ENCODE measurements around the gene SOHLH2. TPM values are rescaled to one million over a fixed set of nuclear protein-coding genes. Genes with fewer than 3 reads are reported as not detected.

Gene SOHLH2
- total RNA-seq, 2 donors from 2014 or later, result 0.22 TPM; not detected in 1

DNA sequence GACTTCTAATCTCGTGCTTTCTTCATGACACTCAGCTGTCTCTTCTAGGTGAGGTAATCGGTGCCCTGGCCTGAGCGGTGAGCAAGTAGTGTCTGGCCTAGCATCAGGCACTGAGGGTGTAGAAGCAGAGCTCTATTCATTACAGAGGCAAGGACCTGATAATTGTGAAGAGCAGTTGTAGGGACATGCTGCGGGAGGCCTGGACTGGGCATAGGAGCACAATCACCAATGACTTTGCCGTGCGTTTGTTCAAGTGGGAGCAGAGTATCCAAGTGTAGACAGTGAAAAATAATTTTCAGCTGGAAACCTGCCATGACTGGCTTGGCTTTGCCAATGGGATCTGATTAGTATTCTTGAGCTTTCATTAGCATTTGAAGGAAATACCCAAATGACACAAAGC is 51.1 kb downstream of the SOHLH2 start:
- no peak overlapping the region for H3K27ac Mint-ChIP-seq
- no peaks in the 10 kb centered on the region for H3K27me3 Mint-ChIP-seq
- peaks cover 6% of the 10 kb centered on the region for H3K9me3 Mint-ChIP-seq
- ATAC-seq (replicated peaks), result no peak
- H3K4me1 Mint-ChIP-seq, result no peaks in the 10 kb centered on the region
- no peaks in the 10 kb centered on the region for H3K36me3 Mint-ChIP-seq (ENCODE audit: low read depth)
- H3K4me3 Mint-ChIP-seq, result no peak overlapping the region

DNA sequence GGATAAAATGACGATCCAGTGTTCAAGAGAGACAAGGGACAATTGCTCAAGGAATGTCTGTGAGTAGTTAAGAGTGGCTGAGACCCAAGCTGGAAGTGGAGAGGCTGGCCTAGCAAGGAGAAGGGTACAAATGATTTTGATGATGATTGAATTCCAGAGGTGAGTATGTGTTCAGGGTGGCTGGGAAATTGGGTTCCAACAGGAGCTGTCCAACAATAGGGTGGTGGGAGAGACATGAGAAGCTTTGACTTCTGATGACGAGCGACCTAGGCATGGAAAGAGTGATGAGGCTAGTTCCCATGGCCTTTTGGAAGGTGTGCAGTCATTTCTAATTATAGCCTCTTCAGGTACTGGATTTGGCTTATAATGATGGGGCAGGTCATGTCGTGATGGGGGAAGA is 54.1 kb downstream of the SOHLH2 start:
- no peaks in the 10 kb centered on the region for H3K36me3 Mint-ChIP-seq (ENCODE audit: low read depth)
- peaks cover 12% of the 10 kb centered on the region for H3K9me3 Mint-ChIP-seq
- H3K4me1 Mint-ChIP-seq, result no peaks in the 10 kb centered on the region
- no peak overlapping the region for H3K27ac Mint-ChIP-seq
- no peak for ATAC-seq (replicated peaks)
- peaks cover 5% of the 10 kb centered on the region for H3K27me3 Mint-ChIP-seq
- no peak overlapping the region for H3K4me3 Mint-ChIP-seq

DNA sequence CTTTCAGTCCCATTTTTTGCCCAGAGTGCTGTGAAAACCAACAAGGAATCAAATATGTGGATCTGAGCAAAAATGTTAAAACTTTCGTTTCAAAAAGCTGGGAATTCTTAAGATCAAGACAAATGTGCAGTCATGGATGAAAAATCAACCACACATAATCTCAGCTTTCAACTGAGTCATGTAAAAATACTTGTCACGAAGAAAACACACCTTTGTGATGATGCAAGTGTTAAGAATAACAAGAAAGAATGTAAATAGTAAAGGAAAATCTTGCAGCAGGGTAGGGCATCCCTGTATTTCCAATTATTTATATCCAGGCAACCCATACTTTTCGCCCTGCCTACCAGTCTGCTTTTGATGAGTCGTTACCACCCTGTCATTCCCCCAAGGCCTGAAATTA is 55.7 kb downstream of the SOHLH2 start:
- no peaks in the 10 kb centered on the region for H3K36me3 Mint-ChIP-seq (ENCODE audit: low read depth)
- peaks cover 11% of the 10 kb centered on the region for H3K27me3 Mint-ChIP-seq
- no peaks in the 10 kb centered on the region for H3K4me1 Mint-ChIP-seq
- H3K4me3 Mint-ChIP-seq, result no peak overlapping the region
- ATAC-seq (replicated peaks), result no peak
- no peak overlapping the region for H3K27ac Mint-ChIP-seq
- peaks cover 12% of the 10 kb centered on the region for H3K9me3 Mint-ChIP-seq

DNA sequence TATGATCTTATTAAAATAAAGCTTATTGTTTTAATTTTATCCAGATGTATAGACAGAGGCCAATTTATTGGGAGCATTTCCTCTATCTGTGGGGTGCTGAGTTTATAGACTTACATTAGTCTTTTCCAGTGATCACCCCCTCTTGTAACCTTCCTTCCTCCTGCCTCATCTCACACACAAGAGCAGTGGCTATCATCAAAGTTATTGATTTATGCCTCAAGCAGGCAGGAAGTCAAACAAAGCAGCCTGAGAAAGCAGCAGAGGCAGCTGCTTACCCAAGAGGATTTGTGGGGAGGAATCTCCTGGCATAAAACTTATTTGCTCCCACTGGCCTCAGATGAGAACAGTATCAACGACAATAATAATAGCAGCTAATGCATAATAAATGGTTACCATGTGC is 56.9 kb downstream of the SOHLH2 start:
- H3K9me3 Mint-ChIP-seq, result peaks cover 12% of the 10 kb centered on the region
- peaks cover 14% of the 10 kb centered on the region for H3K27me3 Mint-ChIP-seq
- no peak for ATAC-seq (replicated peaks)
- no peaks in the 10 kb centered on the region for H3K36me3 Mint-ChIP-seq (ENCODE audit: low read depth)
- no peak overlapping the region for H3K4me3 Mint-ChIP-seq
- no peaks in the 10 kb centered on the region for H3K4me1 Mint-ChIP-seq
- H3K27ac Mint-ChIP-seq, result no peak overlapping the region

DNA sequence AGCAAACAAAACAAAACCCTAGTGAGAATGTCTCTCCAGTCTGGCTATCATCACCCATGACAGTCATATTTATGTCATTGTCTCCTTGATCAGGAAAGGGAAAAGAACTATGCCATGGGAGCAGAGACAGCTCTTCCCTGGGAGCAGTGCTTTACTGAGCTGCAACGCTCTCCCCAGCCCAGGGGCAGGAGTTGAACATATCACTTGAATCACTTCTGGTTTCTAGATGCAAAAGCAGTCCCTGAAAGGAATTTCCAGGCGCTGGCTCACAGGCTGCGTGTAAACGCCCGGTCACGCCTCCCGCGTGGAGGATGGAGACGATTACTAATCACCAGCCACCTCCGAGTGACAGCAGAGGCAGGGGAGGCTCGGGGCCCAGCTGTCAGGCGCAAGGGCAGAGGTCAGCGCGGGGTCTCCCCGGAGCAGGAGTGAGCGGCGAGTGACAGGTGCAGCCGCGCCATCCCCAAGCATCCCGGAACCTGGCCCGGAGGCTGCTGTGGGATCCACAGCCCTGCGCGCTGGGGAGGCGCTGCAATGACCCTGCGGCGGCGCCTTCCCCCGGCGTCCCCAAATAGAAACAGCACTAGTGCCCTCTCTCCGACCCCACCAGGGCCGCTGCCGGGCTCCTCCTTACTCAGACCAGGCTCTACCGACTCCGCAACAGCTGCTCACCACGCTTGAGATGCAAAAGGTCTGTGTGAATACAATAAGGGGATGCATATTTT is 59.6 kb downstream of the SOHLH2 start:
- Mint-ChIP-seq H3K27ac (no peak overlapping the region), H3K27me3 (peaks cover 14% of the 10 kb centered on the region), H3K9me3 (peaks cover 6% of the 10 kb centered on the region), H3K4me1 (no peaks in the 10 kb centered on the region), H3K4me3 (no peak overlapping the region), H3K36me3 (ENCODE audit: low read depth) (no peaks in the 10 kb centered on the region)
- ATAC-seq (replicated peaks), result no peak

DNA sequence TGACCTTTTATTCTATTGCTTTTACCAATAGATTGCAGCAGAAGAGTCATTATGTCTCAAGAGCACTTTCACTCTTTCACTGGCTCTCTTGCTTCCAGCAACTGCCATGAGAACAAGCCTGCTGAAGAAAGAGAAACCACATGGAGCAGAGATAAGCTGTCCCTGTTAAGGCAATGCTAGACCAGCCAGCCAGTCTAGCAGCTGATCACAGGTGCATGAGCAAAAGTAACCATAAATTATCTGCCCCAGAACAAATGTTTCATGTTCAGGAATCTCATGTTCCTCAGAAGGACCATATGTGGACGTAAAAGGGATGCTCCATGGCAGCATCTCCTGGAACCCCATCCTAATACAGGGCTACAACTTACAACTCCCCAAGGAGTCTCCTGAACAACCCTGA is 62.8 kb downstream of the SOHLH2 start:
- Mint-ChIP-seq H3K27ac (no peak overlapping the region), H3K4me1 (no peaks in the 10 kb centered on the region), H3K36me3 (ENCODE audit: low read depth) (no peaks in the 10 kb centered on the region), H3K4me3 (no peak overlapping the region), H3K27me3 (peaks cover 14% of the 10 kb centered on the region), H3K9me3 (peaks cover 10% of the 10 kb centered on the region)
- no peak for ATAC-seq (replicated peaks)

DNA sequence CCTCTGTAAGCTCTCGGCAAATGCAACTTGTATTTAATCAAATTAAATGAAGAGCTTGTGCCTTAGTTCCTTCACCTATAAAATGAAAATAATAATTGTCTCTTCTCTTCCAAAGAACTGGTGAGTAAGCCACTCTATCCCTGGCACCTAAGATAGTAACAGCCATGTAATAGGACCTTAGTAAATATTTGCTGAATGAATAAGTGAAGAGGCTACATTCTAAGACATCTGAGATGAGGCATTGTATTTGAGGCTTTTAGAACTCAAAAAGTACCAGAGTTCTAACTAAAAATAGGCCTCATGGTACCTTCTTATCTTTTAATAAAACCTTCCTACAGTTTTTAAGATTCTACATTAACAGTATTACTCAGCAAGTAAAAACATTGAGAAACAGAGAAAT is 65.9 kb downstream of the SOHLH2 start:
- Mint-ChIP-seq H3K27me3 (peaks cover 2% of the 10 kb centered on the region), H3K36me3 (ENCODE audit: low read depth) (no peaks in the 10 kb centered on the region), H3K27ac (no peak overlapping the region), H3K9me3 (peaks cover 4% of the 10 kb centered on the region), H3K4me3 (no peak overlapping the region), H3K4me1 (no peaks in the 10 kb centered on the region)
- no peak for ATAC-seq (replicated peaks)

DNA sequence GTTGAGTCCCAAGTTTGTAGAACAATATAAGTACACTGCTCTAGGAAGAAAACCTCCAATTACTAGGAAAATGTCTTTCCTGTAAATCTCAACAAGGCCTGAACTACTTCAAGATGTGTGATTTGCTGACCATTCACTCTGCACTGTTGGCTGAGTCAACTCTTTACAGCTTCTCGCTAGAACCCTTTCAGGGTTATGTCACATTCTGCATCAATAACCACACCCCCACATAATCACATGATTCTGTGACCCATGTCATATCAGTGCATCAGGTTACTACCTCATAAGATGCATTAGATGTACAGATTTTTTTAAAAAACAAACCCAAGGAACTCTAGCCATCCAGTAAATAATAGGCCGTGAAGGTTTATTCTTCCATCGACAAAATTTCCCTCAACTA is 67.0 kb downstream of the SOHLH2 start:
- H3K4me1 Mint-ChIP-seq, result no peaks in the 10 kb centered on the region
- no peak overlapping the region for H3K4me3 Mint-ChIP-seq
- H3K36me3 Mint-ChIP-seq (ENCODE audit: low read depth), result no peaks in the 10 kb centered on the region
- ATAC-seq (replicated peaks), result no peak
- H3K27ac Mint-ChIP-seq, result no peak overlapping the region
- peaks cover 4% of the 10 kb centered on the region for H3K9me3 Mint-ChIP-seq
- no peaks in the 10 kb centered on the region for H3K27me3 Mint-ChIP-seq

DNA sequence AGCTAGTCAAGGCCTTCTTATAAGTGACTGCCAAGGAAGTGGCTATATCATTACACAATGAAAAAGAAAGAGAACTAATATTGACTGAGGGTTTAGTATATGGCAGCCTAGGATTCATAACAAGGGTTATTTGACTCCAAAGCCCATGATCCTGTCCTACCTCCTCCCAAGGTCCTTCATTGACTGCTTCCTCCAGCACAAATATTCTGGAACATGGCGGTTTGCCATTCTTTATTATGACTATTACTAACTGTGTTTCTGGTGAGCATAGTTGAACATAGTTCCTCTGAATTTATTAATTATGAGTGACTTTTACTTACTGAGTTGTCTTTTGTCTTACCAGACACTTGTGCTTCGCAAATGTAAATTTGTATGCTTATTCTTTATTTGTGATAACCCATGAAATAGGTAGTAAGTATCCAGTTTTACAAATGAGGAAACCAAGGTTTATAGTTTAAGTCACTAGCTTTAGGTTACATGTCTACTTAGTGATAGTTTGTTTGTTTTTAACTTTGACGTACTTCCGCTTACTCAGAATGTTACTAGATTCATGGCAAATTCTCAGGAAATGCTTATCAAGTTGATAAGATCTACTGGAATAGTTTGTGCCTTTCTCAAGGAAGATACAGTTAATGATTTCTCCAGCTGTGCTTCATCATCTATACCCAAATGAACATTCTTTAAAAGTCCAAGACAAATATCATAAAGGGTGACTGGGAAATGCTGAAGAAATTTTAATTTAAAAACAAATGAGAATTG is 67.7 kb downstream of the SOHLH2 start:
- Mint-ChIP-seq H3K27ac (no peak overlapping the region), H3K36me3 (ENCODE audit: low read depth) (no peaks in the 10 kb centered on the region), H3K4me1 (no peaks in the 10 kb centered on the region), H3K4me3 (no peak overlapping the region), H3K9me3 (peaks cover 4% of the 10 kb centered on the region), H3K27me3 (no peaks in the 10 kb centered on the region)
- no peak for ATAC-seq (replicated peaks)

DNA sequence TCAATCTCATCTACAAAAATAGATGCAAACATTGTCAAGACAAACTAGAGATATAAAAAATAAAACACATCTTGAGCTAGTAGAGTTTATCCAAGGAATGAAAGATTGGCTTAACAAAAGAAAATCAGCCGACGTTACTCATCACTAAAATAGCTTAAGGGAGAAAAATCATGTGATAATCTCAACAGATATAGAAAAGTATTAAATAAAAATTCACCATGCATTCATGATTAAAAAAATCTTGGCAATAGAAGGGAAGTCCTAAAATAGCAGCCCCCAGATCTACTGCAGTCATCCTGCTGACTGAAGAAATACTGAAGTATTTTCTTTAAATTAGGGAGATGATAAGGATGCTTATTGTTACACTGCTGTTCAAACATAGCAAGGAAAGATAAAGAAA is 70.6 kb downstream of the SOHLH2 start:
- Mint-ChIP-seq H3K27ac (no peak overlapping the region), H3K27me3 (no peaks in the 10 kb centered on the region), H3K36me3 (ENCODE audit: low read depth) (no peaks in the 10 kb centered on the region), H3K4me3 (no peak overlapping the region), H3K4me1 (no peaks in the 10 kb centered on the region), H3K9me3 (peaks cover 4% of the 10 kb centered on the region)
- no peak for ATAC-seq (replicated peaks)

DNA sequence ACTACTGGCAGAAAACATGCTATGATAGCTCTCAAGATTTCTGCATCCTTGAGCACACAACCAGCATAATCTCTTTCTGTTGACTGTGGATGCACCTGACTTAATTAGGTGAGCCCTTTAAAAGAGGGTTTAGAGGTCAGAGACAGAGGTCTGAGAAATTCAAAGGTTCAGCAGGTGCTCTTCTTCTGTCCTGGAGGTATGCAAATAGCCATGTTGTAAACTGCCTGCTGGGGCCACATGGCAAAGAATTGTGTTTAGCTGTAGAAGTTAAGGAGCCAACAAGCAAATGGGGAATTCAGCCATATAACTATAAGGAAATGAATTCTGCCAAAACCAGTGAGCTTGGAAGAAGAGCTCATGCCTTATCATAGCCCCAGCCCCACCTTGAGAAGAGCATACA is 71.6 kb downstream of the SOHLH2 start:
- no peaks in the 10 kb centered on the region for H3K27me3 Mint-ChIP-seq
- ATAC-seq (replicated peaks), result no peak
- no peaks in the 10 kb centered on the region for H3K36me3 Mint-ChIP-seq (ENCODE audit: low read depth)

DNA sequence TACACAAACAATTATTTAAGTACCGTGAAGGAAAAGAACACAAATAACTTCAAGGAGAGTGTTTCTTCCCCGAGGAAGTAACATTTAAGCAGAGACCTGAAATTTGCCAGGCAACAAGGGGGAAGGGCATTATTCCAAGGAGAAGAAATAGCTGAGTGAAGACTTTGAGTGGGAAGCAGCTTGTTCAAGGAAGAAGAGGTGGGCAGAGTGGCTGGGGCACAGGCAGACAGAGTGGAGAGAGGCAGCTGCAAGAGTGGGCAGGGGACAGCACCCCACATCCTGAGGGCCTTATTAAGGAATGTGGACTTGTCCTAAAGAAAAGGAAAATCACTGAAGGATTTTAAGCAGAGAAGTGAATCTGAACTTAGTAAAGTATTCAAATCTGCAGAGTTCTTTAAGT is 78.5 kb downstream of the SOHLH2 start:
- Mint-ChIP-seq H3K27ac (no peak overlapping the region), H3K4me3 (no peak overlapping the region), H3K4me1 (no peaks in the 10 kb centered on the region), H3K36me3 (ENCODE audit: low read depth) (no peaks in the 10 kb centered on the region), H3K9me3 (no peaks in the 10 kb centered on the region), H3K27me3 (peaks cover 21% of the 10 kb centered on the region)
- no peak for ATAC-seq (replicated peaks)

More for the DNA sequence above, 71.6 kb downstream of the SOHLH2 start:
- H3K9me3 Mint-ChIP-seq, result peaks cover 4% of the 10 kb centered on the region
- H3K4me3 Mint-ChIP-seq, result no peak overlapping the region
- no peak overlapping the region for H3K27ac Mint-ChIP-seq
- H3K4me1 Mint-ChIP-seq, result no peaks in the 10 kb centered on the region

DNA sequence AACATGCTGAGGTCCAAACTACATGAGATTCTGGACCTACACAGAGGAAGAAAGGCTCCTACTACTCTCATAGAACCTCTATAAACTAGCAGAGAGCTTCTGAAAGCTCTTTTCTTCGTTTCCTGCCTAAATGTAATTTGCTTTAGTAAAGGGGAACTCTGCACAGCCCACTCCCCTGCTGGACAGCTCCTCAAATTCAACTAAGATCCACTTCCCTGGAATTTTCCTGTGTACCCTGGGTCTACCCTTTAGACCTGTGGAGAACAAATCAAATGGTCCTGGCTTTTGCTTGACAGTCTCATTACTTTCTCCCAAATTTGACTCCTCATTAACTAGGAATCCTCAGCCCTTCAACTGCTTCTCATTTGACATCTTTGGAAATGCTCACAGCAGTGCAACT is 79.7 kb downstream of the SOHLH2 start:
- no peak for ATAC-seq (replicated peaks)
- no peaks in the 10 kb centered on the region for H3K9me3 Mint-ChIP-seq
- H3K4me1 Mint-ChIP-seq, result no peaks in the 10 kb centered on the region
- H3K27me3 Mint-ChIP-seq, result peaks cover 29% of the 10 kb centered on the region
- H3K4me3 Mint-ChIP-seq, result no peak overlapping the region
- H3K36me3 Mint-ChIP-seq (ENCODE audit: low read depth), result no peaks in the 10 kb centered on the region
- H3K27ac Mint-ChIP-seq, result no peak overlapping the region

DNA sequence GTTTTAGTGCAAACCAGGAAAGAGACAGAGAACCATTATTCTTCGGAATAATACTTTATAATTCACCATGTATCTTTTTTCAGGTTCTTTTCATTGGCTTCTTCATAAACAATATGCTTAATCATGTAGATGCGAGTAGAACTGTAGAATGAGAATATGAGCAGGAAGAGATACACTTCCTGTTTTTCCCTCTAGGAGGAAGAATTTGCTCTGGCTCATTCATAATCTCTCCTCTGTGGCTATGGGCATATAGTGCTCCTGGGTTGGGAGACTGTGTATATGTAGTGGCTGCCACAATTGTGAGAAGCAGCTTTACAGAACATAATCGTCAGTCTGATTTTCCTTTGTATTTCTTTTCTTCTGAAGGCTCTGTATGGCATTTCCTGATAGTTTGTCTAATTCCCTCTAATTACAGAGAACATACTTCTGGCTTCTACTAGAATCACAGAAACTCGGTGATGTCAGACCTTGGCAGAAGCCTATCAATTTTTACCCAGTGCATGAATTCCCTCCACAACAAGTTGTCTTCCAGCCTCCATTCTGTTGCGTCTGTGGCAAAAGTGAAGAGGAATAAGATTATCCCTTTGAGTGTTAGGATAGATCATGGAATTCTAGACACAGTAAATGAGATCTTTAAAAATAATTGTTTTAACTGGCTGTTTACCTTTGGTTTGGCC is 80.3 kb downstream of the SOHLH2 start:
- H3K4me3 Mint-ChIP-seq, result no peak overlapping the region
- ATAC-seq (replicated peaks), result no peak
- peaks cover 29% of the 10 kb centered on the region for H3K27me3 Mint-ChIP-seq
- no peaks in the 10 kb centered on the region for H3K4me1 Mint-ChIP-seq
- no peak overlapping the region for H3K27ac Mint-ChIP-seq
- H3K36me3 Mint-ChIP-seq (ENCODE audit: low read depth), result no peaks in the 10 kb centered on the region
- H3K9me3 Mint-ChIP-seq, result no peaks in the 10 kb centered on the region

DNA sequence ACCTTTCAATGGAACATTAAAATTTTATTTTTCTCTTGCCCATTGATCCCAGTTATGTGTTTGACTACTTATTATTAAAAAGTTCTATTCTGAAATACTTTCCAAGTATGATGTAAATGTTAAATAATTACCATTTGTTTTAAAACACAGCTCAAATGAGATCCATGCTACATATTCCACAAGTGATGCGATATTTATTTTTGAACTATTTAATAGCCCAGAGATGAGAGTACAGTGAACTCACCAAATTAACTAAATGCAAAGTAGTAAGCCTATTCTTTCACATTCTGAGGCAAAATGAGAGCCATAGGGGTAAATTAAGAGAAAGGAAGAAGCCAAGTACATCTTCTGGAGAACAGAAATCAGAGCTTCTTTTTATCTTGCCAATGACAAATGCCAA is 82.0 kb downstream of the SOHLH2 start:
- H3K9me3 Mint-ChIP-seq, result no peaks in the 10 kb centered on the region
- H3K27ac Mint-ChIP-seq, result no peak overlapping the region
- H3K27me3 Mint-ChIP-seq, result peaks cover 33% of the 10 kb centered on the region
- no peaks in the 10 kb centered on the region for H3K4me1 Mint-ChIP-seq
- no peak for ATAC-seq (replicated peaks)
- no peak overlapping the region for H3K4me3 Mint-ChIP-seq
- no peaks in the 10 kb centered on the region for H3K36me3 Mint-ChIP-seq (ENCODE audit: low read depth)
